GM21423 (cell line): ENCODE results near the gene TBC1D4.
A peak's percentile ranks its signal among the peaks of the same experiment; 100 is the strongest.
"Not testable (repeated sequence)": the region's sequence is repeated elsewhere in the genome, so short reads cannot be mapped to it uniquely, and the experiment has no call there.

Source experiments
- ATAC-seq: cut with Tn5 transposase; IDR thresholded peaks from one replicate; pipeline ENCODE4 v1.9.1; 2021; ENCODE audit warnings: mild to moderate bottlenecking, moderate library complexity; ENCODE audit not compliant: unreplicated experiment

TBC1D4 gene

DNA sequence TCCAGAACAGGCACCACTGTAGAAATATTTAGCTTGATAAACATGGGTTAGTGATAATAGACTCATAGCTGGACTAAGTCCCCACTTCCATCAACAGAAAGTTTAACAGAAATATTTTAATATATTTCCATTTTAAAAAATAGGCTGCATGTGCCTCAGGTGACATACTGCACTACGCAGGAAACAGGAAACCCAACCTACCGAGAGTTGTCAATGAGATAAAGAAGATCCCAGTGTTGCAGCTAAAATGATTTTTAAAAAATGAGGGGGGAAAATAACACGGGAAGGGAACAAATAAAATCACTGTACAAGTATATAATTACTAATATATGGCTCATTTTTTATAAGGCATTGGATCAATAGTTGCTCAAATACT, 154.8 kb downstream of the TBC1D4 start:
- ATAC-seq = peak; percentile 21

DNA sequence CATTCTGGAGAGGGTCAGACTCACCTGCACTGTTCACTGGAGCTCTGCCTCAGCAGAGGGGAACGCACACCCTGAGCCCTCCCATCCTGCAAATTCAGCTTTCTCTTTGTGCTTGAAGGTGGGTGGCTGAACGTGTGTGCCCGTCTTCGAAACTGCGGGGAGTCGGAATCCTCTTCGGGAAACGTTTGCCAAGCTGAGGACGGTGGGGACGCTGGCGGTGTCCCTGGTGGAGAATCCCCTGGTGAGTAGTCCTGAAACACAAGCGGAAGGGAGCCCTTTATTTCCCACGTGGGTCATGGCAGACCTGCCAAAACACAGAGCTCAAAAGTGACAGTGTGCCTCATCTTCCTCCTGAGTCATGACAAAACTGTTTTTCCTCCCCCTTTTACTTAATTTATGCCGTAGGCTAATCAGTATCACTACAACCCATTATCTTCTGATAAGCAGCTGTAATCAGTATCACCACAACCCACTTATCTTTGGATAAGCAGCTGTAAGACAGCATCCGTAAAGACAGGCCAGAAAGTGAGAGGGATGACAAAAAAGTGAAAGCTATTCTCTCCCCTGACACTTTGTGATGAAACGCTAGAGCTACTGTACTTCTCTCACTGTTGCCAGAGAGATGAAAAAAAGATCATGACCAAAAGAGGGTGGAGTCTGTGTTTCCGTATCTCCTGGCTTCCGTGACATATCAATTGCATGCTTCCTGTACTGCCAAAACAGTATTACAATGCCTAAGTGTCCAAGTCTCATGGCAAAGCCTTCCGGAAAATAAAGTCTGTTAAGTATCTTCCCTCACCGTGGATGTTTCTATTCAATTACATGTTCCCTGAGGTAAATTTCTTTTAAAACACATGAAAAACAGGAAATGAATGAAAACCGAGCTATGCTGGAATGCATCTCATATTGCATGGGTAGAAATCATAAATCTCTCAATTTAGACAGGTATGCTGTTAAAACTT, 155.5 kb downstream of the TBC1D4 start:
- ATAC-seq = peak; percentile 95

DNA sequence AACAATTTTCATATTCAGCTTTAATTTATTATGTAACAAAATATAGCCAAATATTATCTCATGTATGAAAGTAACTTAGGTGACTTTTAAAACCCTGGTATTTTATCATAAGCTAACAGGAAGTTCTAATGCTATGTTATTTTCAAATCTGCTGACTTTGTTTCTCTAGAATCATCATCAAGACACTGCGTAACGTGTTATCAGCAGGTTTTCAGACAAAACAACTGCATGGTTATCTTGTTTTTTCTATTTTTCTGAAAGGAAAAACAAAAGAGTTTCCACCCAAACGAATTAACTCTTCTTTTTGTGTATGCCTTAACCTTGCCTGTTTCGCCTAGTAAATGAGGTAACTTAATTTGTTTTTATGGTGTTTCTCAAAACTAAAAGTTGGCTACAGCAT, 156.3 kb downstream of the TBC1D4 start:
- no peak for ATAC-seq

GRCh38 chr13:75324413-75324940, 157.5 kb downstream of the TBC1D4 start:
- ATAC-seq = no peak

DNA sequence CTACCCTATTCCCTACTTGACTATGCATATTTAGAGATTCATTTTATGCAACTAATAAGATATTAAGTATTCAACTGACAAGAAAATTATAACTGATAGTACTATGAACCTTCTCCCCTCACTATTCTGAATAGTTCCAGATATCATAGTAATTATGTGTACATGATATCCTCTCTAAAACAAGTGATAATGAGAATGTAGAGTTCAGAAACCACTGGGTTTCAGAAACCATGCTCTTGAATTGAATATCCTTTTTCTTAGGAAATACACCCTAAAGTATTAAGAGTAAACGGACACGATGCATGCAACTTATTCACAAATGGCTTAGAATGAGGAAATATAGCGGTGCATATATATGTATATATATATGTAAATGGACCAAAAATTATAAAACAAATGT, 160.9 kb downstream of the TBC1D4 start:
- ATAC-seq = no peak

DNA sequence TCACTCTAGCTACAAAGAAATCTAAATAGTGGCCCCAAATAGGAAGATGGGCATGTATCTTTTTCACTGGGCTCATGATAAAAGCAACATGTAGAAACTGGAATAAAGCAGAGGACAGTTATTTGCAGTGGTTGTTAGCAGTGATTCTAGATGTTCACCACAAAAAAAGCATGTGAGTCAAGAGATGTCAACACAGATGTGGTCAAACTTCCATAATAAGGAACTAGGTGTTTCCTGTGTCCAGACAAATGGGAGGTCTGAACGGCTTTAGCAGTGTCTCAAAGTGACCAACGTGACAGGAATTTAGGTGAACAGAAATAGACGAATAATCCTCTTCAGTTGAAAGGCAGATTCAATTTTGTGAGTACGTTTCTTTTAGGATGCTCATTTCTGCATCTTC, 162.7 kb downstream of the TBC1D4 start:
- ATAC-seq = no peak

DNA sequence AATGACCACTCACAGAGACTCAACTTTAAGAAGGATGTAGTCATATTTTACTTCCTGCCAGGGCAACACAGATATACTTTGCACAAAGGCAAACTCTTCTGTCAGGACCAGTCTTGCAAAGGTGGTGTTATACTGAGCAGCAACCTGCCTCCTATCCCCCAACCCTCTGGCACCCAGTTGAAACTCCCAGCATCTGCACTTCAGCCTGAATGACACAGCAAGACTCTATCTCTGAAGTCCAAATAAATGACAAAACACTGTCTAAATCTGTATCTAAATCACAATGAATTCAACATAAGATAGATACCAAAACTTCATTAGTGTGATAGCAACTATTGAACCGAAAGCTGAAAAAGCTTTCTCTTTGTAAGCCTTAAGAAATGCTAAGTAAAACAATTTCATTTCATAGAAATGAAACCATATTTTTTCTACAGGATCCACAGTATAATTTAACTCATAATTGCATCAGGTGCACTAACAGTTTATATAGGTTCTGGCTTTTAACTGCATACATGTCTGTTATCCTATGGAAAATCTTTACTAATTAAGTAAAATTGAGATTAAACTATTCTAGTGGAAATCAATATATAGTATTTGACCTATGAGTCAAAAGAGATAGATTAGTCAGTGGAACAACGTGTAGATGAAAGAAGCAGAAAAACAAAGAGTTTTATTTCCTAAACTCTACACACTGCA, 163.7 kb downstream of the TBC1D4 start:
- no peak for ATAC-seq

DNA sequence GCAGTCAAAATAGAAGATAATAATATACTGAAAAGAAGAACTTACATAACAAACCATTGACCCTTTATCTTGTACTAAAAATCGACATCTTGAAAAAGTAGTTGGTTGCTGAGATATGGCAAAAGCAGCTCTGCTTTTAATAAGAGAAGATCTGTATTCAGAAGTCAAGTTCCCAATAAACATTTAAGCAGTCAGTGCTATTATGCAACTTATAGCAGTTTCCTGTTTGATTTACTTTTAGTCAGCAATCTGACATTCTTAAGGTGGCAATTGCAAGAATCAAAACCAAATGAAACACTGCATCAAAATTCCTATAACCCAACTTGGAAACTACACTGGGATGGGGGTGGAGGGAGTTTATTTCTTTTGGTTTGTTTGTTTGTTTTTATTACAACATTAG, 165.5 kb downstream of the TBC1D4 start:
- no peak for ATAC-seq

GRCh38 chr13:75312884-75313520, 169.0 kb downstream of the TBC1D4 start:
- peak; percentile 67 for ATAC-seq

DNA sequence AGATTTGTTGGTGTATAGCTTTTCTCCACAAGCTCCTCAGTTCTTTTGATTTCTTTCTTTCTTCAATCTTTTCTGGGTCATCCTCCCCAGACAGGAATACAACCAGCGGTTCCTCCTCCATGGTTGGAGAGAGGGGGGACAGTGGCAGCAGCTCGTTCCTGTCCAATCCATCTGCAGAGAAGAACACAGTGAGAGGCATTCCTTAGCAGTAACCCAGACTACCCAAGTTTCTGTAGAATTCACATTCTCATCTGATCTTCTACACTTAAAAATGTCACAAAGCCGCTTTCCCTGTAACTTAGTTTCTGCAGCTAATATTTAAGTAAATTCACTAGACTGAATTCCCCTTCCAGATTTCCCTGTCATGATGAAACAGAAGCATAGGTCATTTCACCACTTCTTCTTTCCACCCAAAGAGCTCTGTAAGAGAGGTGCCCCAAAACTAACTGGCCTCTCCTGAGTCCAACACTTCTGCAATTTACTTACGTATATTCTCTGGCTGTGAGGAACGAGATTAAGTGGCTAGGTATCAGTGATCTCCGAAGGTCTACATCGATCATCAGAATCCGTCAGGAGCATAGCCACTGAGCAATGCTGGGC, 171.9 kb downstream of the TBC1D4 start:
- peak; percentile 37 for ATAC-seq

GRCh38 chr13:75308222-75308621, 173.7 kb downstream of the TBC1D4 start:
- ATAC-seq = peak; percentile 58

GRCh38 chr13:75307370-75307949, 174.5 kb downstream of the TBC1D4 start:
- no peak for ATAC-seq

- not testable (repeated sequence) for ATAC-seq
Measured at GRCh38 chr13:75306967-75307366, 175.0 kb downstream of the TBC1D4 start.

DNA sequence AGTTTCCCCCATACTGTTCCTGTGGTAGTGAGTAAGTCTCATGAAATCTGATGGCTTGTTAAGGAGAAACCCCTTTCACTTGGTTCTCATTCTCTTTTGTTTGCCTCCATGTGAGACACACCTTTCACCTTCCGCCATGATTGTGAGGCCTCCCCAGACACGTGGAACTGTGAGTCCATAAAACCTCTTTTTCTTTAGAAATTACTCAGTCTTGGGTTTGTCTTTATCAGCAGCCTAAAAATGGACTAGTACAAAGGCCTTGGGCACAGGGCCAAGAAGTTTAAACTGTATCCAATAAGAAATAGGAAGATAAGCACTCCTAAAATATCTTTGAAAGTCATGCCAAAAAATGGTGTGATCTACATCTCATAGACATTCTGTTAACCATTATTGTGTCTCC, 176.9 kb downstream of the TBC1D4 start:
- no peak for ATAC-seq

DNA sequence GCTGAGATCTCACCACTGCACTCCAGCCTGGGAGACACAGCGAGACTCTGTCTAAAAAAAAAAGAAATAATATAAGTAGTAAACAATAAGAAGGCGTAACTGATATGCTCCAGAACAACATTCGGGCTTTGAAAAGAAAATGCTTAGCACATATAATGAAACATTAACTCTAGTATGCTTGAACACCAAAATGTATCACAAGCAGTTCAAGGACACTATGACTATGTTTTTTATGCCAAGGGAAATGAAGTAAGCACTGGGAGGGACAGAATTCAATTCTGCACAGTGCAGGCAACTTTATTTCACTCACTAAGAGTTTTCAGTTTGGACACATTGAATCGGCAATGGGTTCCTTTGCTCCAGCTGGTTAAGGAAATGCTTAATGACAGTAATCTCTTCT, 178.7 kb downstream of the TBC1D4 start:
- ATAC-seq = no peak

- ATAC-seq = no peak
Measured at GRCh38 chr13:75302071-75302698, 179.8 kb downstream of the TBC1D4 start.

DNA sequence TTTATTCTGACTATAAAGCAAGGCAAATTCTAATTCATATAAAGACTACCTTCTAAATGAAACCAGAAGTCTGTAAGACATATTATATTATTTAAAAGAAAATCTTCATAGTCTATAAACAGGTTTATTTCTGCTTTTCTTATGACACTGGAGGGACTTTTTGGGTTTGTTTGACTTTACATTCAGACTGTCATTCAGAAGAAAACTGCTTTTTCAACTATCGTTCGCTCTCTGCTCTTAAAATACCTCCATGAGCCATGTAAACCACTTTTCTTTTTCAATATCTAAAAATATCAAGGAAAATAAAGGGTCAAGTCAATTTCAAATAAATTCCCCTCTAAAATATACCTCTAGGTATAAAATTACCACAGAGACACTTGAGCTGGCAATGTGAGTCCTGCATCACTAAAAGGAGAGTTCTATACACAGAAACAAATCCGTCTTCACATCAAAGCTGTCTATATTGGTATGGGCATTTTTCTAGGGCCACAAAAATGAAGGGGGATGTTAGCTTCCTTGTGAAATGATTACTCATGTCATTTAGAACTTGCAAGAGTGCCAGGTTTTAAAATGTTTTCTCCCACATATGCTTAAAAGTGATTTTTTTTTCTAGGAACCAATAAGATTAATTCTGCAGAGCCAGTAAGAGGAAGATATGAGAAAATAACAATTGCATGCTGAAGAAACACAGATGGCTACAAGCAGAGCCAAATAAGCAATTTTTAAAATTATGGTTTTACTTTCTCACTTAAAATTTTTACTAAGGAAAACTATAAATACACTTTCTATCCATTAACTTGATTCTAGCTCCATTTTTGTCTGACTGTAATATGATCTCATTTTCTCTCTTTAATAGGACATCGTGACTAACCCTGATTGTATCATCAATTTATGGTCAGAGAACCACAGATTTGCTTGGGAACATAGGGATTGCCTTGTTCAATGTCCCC, 181.8 kb downstream of the TBC1D4 start:
- ATAC-seq = peak; percentile 62

GRCh38 chr13:75299246-75299645, 182.7 kb downstream of the TBC1D4 start:
- no peak for ATAC-seq

- no peak for ATAC-seq
Measured at GRCh38 chr13:75296641-75297040, 185.3 kb downstream of the TBC1D4 start.
